Measurements from ENCODE around the gene GNL2.
"Not testable (repeated sequence)": the region's sequence is repeated elsewhere in the genome, so short reads cannot be mapped to it uniquely, and the experiment has no call there.

The GNL2 gene

DNA sequence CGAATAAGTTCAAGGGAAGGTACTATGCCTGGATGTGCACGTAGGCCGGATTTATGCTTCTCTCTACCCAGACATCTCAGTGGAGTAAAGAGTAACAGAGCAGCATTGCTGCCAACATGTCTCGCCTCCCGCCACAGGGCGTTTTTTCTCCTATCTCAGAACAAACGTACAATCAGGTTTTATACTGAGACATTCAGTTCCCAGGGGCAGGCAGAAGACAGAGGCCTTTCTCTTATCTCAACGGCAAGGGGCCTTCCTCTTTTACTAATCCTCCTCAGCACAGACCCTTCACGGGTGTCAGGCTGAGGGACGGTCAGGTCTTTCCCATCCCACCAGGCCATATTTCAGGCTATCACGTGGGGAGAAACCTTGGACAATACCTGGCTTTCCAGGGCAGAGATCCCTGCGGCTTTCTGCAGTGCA is 35.8 kb downstream of the GNL2 start:
- not testable (repeated sequence) for H3K4me1 Mint-ChIP-seq, H3K9me3 Mint-ChIP-seq
- peaks cover 5 to 11% of the 10 kb centered on the region in 2 donors for H3K27me3 Mint-ChIP-seq

DNA sequence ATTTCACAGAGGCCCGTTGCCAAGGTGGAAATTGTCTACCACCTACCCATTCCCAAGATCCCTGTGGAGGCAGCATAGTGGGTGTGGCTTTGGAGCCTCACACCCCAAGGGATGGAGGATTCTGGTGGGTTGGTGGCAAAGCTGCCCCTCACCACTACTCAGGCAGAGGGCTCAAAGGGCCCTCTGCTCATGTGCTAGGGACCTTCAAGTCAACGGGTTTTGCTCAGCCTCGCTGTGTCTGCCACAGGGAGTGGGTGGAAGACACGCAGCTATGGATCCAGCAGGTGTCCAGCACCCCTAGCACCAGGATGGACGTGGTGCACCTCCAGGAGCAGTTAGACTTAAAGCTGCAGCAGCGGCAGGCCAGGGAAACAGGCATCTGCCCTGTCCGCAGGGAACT is 36.7 kb downstream of the GNL2 start:
- Mint-ChIP-seq H3K36me3 (peaks cover 8 to 9% of the 10 kb centered on the region in 2 donors), H3K4me1 (peaks cover 0 to 9% of the 10 kb centered on the region in 2 donors), H3K27me3 (peaks cover 5 to 11% of the 10 kb centered on the region in 2 donors), H3K27ac (no peak overlapping the region), H3K4me3 (no peak overlapping the region), H3K9me3 (peaks cover 0 to 1% of the 10 kb centered on the region in 2 donors)
- no peak for DNase-seq
- no peak for ATAC-seq (replicated peaks)

More for the DNA sequence above, 35.8 kb downstream of the GNL2 start:
- not testable (repeated sequence) for ATAC-seq (replicated peaks); H3K27ac Mint-ChIP-seq; H3K4me3 Mint-ChIP-seq; DNase-seq
- H3K36me3 Mint-ChIP-seq, result peaks cover 11 to 12% of the 10 kb centered on the region in 2 donors

- ATAC-seq (replicated peaks), result no peak
- peaks cover 8 to 11% of the 10 kb centered on the region in 2 donors for H3K36me3 Mint-ChIP-seq
- H3K9me3 Mint-ChIP-seq, result peaks cover 0 to 1% of the 10 kb centered on the region in 2 donors
- DNase-seq, result no peak
- H3K4me1 Mint-ChIP-seq, result peaks cover 0 to 12% of the 10 kb centered on the region in 2 donors
- no peak overlapping the region for H3K27ac Mint-ChIP-seq
- peaks cover 5 to 11% of the 10 kb centered on the region in 2 donors for H3K27me3 Mint-ChIP-seq
- H3K4me3 Mint-ChIP-seq, result no peak overlapping the region
Observed at GRCh38 chr1:37558411-37558810, 37.3 kb downstream of the GNL2 start.

DNA sequence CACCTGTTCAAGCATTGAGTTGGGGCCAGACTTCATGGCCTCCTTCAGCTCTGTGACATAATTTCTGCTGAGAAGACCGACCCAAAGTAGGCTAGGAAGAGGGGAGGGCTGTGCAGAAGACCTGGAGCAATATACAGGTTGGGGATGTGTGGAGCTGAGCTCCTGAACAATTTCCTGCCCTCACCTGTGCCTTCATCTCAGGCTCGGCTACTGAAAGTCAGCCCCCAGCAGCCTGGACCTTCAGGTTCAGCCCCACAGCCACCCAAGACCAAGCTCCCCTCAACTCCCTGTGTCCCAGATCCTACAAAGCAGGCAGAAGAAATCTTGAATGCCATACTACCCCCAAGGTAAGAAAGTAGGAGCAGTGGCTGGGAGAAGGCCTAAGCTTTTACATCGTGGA is 38.3 kb downstream of the GNL2 start:
- peaks cover 15 to 16% of the 10 kb centered on the region in 2 donors for H3K36me3 Mint-ChIP-seq
- H3K27me3 Mint-ChIP-seq, result peaks cover 5 to 11% of the 10 kb centered on the region in 2 donors
- DNase-seq (no peak), ATAC-seq (replicated peaks) (no peak)
- H3K9me3 Mint-ChIP-seq, result peaks cover 0 to 1% of the 10 kb centered on the region in 2 donors
- peaks cover 6 to 21% of the 10 kb centered on the region in 2 donors for H3K4me1 Mint-ChIP-seq
- no peak overlapping the region for H3K27ac Mint-ChIP-seq
- no peak overlapping the region for H3K4me3 Mint-ChIP-seq

DNA sequence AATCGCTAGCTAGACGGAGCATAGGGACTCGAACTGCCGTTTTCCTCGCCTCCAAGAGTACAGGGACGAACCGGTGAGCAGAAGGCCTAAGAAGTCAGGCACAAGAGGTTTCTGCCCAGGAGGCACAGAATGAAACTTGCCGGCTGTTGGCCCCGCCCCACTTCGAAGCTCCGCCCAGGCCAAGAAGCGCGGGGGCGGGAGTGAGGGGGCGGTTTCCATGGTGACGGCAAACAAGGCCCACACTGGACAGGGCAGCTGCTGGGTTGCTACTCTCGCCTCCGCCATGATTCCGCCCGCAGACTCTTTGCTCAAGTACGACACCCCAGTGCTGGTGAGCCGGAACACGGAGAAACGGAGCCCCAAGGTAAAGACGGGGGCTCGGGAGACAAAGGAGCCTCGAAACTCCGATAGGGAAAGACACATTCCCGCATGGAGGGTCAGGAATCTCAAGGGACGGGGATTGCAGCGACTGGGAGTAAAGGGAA is 39.0 kb downstream of the GNL2 start, which contains the start of gene DNALI1:
TSS of gene DNALI1 (plus strand) at position 229 of the 485 bp plus-strand sequence. CDS start at position 284, 55 bp downstream.
- no peak for ATAC-seq (replicated peaks)
- Mint-ChIP-seq H3K36me3 (peaks cover 17% of the 10 kb centered on the region in 2 donors), H3K27me3 (peaks cover 5 to 11% of the 10 kb centered on the region in 2 donors), H3K4me3 (no peak within 1 kb of the TSS), H3K4me1 (peaks cover 10 to 27% of the 10 kb centered on the region in 2 donors), H3K9me3 (no peaks in the 10 kb centered on the region), H3K27ac (no peak within 1 kb of the TSS)
- no peak for DNase-seq

GRCh38 chr1:37553927-37554808 is 41.6 kb downstream of the GNL2 start, which contains the start of gene SNIP1:
SNIP1 (minus strand) TSS chr1:37554293; CDS start chr1:37554229, 64 bp downstream.
- peaks cover 5 to 11% of the 10 kb centered on the region in 2 donors for H3K27me3 Mint-ChIP-seq
- H3K4me3 Mint-ChIP-seq, result peak within 1 kb of the TSS; percentile 90 to 98
- no peaks in the 10 kb centered on the region for H3K9me3 Mint-ChIP-seq
- H3K4me1 Mint-ChIP-seq, result peaks cover 22 to 46% of the 10 kb centered on the region in 2 donors
- DNase-seq (peak; percentile 90), ATAC-seq (replicated peaks) (peak; percentile 98 to 99)
- H3K27ac Mint-ChIP-seq, result peak within 1 kb of the TSS; percentile 96
- peaks cover 22 to 26% of the 10 kb centered on the region in 2 donors for H3K36me3 Mint-ChIP-seq

GRCh38 chr1:37553598-37553926 is 42.2 kb downstream of the GNL2 start:
- Mint-ChIP-seq H3K9me3 (no peaks in the 10 kb centered on the region), H3K36me3 (peaks cover 25 to 31% of the 10 kb centered on the region in 2 donors), H3K4me1 (peaks cover 23 to 50% of the 10 kb centered on the region in 2 donors), H3K4me3 (peak overlapping the region; percentile 90 to 98), H3K27ac (peak overlapping the region; percentile 96), H3K27me3 (peaks cover 5 to 11% of the 10 kb centered on the region in 2 donors)
- ATAC-seq (replicated peaks) (peak; percentile 12 to 13), DNase-seq (no peak)

GRCh38 chr1:37549341-37549740 is 46.4 kb downstream of the GNL2 start:
- Mint-ChIP-seq H3K27me3 (no peaks in the 10 kb centered on the region), H3K9me3 (no peaks in the 10 kb centered on the region), H3K27ac (peak overlapping the region; percentile 37), H3K4me3 (no peak overlapping the region), H3K4me1 (peaks cover 26 to 51% of the 10 kb centered on the region in 2 donors), H3K36me3 (peaks cover 43 to 53% of the 10 kb centered on the region in 2 donors)
- ATAC-seq (replicated peaks) (no peak), DNase-seq (no peak)

- H3K9me3 Mint-ChIP-seq, result no peaks in the 10 kb centered on the region
- no peak for DNase-seq
- peaks cover 41 to 52% of the 10 kb centered on the region in 2 donors for H3K36me3 Mint-ChIP-seq
- no peak for ATAC-seq (replicated peaks)
- peaks cover 10 to 20% of the 10 kb centered on the region in 2 donors for H3K4me1 Mint-ChIP-seq
- no peak overlapping the region for H3K27ac Mint-ChIP-seq
- H3K4me3 Mint-ChIP-seq, result no peak overlapping the region
- H3K27me3 Mint-ChIP-seq, result no peaks in the 10 kb centered on the region
Observed at GRCh38 chr1:37545019-37545418, 50.7 kb downstream of the GNL2 start.

DNA sequence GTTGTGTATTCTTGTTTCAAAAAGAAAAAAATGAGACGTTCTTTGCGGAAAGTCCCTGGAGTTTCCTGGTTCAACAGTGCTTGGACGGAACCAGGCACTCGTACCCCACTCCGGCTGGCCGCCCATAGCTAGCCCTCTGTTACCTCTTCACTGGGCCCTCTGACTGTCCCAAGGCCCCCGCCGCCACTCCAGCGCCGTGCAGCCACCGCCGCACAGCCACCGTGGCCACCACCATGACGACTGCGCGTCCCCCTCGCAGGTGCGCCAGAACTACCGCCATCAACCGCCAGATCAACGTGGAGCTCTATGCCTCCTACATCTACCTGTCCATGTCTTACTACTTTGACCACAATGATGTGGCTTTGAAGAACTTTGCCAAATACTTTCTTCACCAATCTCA is 51.2 kb downstream of the GNL2 start:
- H3K9me3 Mint-ChIP-seq, result no peaks in the 10 kb centered on the region
- no peak overlapping the region for H3K4me3 Mint-ChIP-seq
- ATAC-seq (replicated peaks), result no peak
- peaks cover 39 to 48% of the 10 kb centered on the region in 2 donors for H3K36me3 Mint-ChIP-seq
- DNase-seq, result no peak
- H3K4me1 Mint-ChIP-seq, result peaks cover 6 to 15% of the 10 kb centered on the region in 2 donors
- no peak overlapping the region for H3K27ac Mint-ChIP-seq
- H3K27me3 Mint-ChIP-seq, result no peaks in the 10 kb centered on the region

DNA sequence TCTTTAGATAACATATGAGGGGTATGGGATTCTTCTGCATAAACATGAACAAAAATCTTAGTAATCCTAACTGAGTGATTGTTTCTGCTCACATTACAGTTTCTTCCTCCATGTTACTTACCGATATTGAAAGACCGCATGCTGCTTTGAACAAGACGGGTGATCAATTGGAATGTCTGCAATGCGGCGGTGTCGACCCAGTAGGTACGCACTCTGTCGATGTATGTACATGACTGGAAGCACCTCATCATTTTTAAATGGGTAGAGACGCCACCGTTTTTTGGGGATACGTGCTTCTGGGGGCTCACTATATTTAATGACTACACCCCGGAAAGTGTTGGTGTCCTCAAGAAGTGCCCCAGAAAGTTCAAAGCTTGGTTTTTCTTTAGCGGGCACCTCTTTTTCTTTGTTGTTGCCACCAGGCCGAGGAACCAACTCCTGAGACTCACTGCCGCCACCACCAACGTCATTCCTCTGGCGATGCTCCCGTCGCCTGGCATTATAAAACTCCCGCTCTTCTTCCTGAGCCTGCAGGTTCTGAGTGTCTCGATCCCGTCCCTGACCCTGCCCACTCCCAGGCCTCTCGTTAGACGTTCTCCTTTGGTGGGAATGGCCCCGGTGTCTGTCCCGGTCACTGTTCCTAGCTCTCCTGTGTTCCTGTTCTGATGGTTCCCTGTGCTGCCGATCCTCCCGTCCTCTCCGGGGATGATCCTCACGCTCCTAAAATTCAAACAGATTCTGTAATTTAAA is 55.5 kb downstream of the GNL2 start:
- H3K9me3 Mint-ChIP-seq, result no peaks in the 10 kb centered on the region
- H3K4me1 Mint-ChIP-seq, result peaks cover 3 to 7% of the 10 kb centered on the region in 2 donors
- no peaks in the 10 kb centered on the region for H3K27me3 Mint-ChIP-seq
- no peak overlapping the region for H3K4me3 Mint-ChIP-seq
- H3K27ac Mint-ChIP-seq, result peak overlapping the region; percentile 72
- ATAC-seq (replicated peaks) (no peak), DNase-seq (no peak)
- H3K36me3 Mint-ChIP-seq, result peaks cover 40 to 49% of the 10 kb centered on the region in 2 donors

GRCh38 chr1:37539154-37539553 is 56.6 kb downstream of the GNL2 start:
- not testable (repeated sequence) for H3K27me3 Mint-ChIP-seq; H3K4me1 Mint-ChIP-seq; H3K4me3 Mint-ChIP-seq; DNase-seq; ATAC-seq (replicated peaks); H3K9me3 Mint-ChIP-seq; H3K27ac Mint-ChIP-seq
- H3K36me3 Mint-ChIP-seq, result peaks cover 41 to 49% of the 10 kb centered on the region in 2 donors

- Mint-ChIP-seq H3K4me3 (no peak overlapping the region), H3K27me3 (no peaks in the 10 kb centered on the region), H3K36me3 (peaks cover 35 to 49% of the 10 kb centered on the region in 2 donors), H3K4me1 (no peaks in the 10 kb centered on the region), H3K9me3 (no peaks in the 10 kb centered on the region), H3K27ac (no peak overlapping the region)
- ATAC-seq (replicated peaks), result no peak
- DNase-seq, result no peak
Observed at GRCh38 chr1:37537378-37537777, 58.4 kb downstream of the GNL2 start.

All from stimulated activated naive B cell treated with anti-CD40 and anti-IgM and Interleukin-4, amounts not matched to agents 10 μg/mL and 1 μg/mL and 100 μg/mL, for 72 hours (primary cell).